Activated effector memory CD4-positive, alpha-beta T cell treated with anti-CD3 and anti-CD28 coated beads, Interleukin-2, amount 50 U/mL, for 16 hours (primary cell): ENCODE results near the gene RAB6D.
"Not testable (repeated sequence)": the region's sequence is repeated elsewhere in the genome, so short reads cannot be mapped to it uniquely, and the experiment has no call there.

ENCODE experiments used
- DNase-seq: peaks from one replicate; pipeline ENCODE4 v3.0.0-alpha.2; 2020

The RAB6D gene

DNA sequence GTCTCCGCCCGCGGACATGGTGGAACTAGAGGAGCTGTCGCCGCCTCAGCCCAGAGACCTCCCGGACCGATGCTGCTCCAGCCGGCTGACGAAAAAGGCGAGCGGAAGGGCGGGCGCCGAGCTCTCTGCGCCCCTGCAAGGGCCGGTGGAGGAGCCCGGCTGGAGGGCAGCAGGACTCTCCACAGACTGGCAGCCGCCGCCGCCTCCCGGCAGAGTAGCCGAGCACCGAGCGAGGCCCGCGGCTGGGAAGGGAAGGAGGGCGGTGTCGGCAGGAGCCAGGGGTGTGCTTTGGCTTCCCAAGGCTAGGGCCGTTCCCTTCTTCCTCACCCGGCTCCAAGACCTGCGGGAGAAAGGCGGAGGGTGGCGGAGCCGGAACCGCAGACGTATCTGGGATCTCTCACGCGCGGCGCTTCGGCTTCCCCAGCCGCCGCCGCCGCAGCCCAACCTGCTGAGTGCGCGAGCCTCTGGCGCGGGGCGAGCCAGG is at the start of gene RAB6D:
Gene RAB6D (minus strand): TSS at position 466 of the 484 bp plus-strand sequence. CDS start 448 bp downstream, at position 18.
- DNase-seq, result not testable (repeated sequence)

DNA sequence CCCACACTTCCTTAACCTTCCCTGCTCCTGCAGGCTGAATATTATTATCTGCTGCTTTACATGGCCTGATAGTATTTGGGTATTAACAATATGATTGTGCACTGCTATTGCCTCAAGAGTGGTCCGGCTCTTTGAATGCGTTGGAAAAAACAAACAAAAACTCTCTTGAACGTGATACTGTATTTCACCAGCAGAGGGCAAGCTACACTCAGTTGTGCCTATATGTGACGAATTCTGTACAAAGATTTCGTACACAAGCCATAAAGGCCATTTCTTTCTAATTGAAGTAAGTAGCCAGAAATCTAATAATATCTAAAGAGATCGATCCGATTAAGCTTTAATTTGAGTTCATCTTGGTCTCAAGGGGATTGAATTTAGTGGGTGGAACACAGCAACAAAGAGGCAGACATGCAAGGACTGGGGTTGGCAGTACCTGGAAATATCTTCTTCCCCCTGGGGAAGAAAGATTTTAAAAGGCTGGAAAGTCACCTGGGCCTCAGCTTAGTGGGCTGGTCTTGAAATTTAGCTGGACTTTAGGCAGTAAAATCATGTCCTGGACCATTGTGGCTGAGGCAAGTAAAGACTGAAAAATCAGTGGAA is 49.3 kb upstream of the RAB6D start:
- DNase-seq, result no peak

DNA sequence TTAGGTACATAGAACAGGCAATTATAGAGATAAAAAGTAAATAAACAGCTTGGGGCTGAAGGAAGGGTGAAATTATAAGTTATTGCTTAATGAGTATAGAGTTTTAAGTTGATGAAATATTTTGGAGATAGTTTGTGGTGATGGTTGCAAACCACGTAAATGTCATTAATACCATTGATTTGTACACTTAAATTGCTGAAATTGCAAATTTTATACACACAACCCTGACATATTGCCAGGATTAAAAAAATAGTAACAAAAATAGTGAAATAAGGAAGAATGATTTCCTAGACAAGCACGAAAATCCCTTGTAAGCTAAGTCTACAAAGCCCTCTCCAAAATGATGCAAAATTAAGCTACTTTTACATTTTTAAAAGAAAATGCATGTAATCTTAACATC is 46.2 kb upstream of the RAB6D start:
- no peak for DNase-seq

DNA sequence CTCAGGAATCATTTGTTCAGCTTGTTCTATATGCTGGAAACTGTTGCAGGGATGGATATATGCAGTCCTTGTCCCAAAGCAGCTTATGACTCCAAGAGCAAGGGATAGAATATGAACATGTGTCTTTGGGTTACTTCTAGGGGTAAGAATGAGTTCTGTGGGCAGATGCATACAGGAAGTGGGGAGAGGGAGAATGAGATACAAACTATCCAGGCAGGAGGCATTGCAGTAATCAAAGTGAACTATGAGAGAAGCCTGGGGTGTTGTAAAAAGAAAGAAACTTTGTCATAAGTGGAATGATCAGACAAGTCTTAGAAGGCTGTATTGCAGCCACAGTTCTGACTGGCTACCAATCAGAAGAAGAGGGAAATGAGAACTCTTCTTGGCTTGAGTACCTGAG is 44.8 kb upstream of the RAB6D start:
- DNase-seq, result no peak

DNA sequence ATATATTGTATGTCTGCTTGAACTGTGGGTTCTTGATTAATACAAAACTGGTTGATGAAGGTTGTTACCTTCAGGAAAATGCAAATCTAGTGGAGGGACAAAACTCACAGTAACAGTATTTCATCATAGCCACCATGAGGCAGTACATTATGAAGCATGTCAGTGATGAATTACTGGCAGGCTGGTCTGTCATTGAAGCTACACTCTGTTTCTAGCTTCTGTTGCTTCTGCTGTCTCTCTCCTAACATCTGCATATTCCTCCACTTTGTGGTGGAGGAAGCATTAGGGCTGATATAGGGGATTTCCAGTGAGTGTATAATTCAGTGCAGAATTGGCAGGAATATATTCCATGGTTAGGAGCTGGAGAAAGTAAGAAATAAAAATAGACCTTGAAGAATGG is 44.2 kb upstream of the RAB6D start:
- DNase-seq, result no peak

DNA sequence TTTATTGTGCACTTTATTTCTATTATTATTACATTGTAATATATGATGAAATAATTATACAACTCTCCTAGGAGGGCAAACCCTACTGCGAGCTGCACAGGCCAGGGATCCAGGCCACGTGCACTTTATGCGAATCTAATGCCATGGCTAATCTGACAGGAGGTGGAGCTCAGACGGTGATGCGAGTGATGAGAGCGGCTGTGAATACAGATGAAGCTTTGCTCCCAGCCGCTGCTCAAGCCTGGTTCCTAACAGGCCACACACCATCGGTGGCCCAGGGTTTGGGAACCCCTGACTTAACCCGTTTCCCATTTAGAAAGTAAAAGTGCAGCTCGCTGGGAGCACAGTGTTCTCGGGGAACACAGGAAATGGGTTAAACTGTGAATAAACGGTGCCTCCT is 40.8 kb upstream of the RAB6D start:
- DNase-seq, result no peak

DNA sequence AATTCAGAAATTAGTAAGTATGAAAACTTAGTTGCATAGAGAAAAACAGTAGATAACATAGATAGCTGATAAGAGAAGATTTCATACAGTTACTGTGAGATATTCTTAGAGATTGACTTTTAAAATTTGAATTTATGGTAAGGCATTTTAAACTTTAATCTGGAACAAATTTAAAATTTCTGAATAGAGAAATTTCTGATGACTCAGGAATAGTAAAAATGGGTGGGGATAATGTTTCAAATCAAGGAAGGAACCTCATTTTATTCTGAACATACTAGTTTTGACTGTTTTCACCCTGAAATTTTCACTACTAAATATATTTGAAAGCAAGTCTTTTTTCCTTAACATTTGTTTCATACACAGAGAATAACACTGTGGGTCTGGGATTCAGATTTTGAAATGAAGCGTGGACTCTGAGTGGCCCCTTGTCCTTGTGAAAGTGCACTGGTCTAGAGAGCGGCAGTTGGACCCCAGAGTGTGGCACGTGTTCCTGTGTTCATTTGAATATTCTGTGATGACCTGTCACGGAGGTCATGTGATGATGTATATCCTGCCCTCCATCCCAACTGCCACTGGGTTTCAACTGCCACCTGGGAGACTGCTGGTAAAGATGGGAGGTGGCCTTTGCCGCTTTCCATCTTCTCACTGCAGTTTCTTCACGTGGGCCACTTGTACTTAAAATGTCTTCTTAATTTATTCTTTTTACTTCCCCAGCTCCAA is 38.5 kb upstream of the RAB6D start:
- DNase-seq, result no peak

DNA sequence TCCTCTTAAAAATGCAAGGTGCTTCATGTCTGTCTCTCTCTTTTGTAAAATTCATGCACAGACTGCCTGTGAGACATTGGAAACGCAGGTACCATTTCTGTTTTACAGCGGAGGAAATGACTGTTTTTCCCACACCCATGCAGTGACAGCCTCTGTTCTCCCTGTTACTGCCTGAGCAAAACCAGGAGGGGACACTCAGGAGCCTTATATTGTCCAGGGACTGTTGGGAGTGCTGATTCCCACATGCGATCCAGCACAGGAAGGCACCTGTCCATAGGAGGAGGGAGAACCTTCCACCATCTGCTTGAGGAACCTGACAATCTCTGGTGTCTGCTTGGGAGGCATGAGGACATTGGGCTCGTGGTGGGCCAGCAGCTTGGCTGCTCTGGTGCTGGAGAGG is 36.9 kb upstream of the RAB6D start:
- DNase-seq, result no peak

DNA sequence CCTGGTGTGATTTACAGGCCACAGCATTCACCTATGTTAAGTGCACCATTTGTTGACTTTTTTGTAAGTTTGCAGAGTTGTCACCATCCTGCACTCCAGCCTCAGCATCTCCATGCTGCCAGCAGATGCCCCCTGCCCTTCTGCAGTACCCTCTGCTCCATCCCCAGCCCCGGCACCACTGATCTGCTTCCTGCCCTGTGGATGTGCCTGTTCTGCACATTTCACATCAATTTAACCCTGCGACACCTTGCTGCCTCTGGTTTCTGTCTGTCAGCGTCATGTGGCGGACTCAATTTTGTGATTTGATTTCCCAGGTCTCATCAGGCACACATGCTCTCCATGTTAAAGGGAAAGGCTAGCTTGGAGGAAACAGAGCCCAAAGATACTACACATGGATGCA is 36.5 kb upstream of the RAB6D start:
- DNase-seq, result not testable (repeated sequence)

DNA sequence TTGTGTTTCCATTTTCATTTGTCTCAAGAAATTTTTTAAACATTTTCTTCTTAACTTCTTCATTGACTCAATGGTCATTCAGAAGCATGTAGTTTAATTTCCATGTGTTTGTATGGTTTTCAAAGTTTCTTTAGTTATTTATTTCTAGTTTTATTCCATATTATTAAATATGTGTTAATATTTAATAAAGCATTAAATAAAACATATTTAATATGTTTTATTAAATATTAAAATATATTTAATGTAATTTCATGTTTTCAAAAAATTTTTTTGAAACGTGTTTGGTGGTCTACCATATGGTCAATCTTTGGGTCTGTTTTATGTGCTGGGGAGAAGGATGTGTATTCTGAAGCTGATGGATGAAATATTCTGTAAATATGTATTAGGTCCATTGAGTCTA is 32.2 kb upstream of the RAB6D start:
- DNase-seq, result not testable (repeated sequence)

DNA sequence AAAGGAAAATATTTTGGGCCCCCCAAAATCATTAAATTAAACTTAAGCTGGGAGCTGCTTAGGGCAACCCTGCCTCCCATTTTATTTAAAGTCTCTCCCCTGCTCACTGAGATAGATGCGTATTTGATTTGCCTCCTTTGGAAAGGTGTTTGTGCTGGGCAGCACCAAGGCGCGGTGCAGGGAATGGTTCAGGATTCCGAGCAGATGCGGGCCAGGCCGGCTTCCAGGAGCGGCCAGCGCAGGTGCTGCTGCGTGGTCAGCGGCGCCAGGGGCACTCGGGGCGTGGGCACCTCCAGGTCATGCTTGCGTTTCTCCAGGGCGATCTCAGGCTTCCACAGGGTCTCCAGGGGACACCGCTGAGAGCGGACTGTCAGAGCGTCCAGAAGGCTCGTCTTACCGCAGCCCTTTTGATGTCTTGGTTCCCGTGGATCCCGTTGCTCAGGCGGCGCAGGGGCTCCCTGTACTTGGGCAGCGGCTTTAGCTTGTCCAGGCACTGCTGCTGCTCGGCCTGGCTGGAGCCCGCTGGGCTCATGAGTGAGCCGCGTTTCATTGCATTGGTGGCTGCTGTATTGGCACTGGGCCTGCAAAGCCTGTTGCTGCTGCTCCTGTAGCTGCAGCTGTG is 31.2 kb upstream of the RAB6D start:
- not testable (repeated sequence) for DNase-seq

DNA sequence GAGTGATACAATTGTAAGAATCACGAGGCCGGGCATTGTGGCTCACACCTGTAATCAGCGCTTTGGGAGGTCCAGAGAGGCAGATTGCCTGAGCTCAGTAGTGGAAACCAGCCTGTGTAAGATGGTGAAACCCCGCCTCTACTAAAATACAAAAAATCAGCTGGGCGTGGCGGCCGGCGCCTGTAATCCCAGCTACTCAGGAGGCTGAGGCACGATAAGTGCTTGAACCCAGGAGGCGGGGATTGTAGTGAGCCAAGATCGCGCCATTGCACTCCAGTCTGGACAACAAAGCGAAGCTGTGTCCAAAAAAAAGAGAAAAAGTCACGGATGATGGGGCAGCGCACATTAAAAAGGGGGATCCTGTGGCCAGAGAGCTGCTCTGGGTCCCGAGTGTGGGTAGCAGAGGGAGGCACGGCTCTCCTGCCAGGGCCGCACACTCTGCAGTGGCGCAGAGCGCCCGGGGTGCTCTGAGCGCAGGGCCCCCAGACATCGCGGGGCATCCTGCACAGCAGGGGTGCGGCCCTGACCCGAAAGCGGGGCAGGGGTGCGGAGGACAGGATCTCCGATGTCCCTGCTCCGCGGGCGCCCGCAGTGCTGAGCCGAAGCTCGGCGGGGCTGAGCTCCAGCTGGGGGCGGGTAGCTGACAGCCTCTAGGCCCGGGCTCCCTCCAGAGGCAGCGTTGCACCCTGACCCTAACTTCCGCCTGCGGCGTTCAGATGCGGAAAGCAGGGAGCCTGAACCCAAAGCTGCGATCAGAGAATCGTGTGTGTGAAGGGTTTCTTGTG is 30.4 kb upstream of the RAB6D start:
- no peak for DNase-seq

DNA sequence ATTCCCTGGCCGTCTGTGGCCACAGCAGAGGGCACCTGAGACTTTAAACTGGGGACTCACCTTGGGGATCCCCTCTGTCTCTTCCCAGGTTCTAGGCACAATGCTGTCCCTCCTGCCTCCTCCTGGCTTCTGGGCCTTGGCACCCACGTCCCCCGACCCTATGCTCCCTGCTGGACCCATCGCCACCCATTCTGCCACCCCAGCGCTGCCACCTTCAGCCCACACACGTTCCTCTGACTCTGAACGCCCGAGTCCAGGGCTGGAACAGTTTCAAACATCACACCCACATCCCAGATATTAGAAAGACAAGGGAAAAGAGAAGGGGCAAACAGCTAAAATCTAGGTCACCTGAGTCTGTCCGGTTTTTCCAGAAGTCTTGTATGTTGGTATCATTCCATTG is 28.0 kb upstream of the RAB6D start:
- DNase-seq, result not testable (repeated sequence)

DNA sequence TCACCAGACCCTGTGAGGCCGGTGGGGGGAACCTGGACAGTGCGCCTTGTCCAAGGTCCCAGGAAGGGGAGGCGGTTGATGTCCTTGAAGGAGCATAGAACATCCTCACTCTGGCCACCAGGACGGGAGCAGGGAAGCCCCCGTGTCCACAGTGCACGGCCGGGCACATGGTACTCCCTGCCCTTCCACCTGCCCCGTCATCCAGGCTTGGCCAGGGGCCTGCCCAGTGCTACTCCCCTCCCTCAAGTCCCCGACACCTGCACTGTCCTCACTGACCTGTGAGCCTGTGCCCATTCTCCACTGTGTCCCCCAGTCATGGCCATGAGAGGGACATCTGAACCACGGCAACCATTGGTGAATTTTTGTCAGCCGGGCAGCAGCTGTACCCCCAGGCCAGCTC is 27.5 kb upstream of the RAB6D start:
- DNase-seq, result not testable (repeated sequence)

DNA sequence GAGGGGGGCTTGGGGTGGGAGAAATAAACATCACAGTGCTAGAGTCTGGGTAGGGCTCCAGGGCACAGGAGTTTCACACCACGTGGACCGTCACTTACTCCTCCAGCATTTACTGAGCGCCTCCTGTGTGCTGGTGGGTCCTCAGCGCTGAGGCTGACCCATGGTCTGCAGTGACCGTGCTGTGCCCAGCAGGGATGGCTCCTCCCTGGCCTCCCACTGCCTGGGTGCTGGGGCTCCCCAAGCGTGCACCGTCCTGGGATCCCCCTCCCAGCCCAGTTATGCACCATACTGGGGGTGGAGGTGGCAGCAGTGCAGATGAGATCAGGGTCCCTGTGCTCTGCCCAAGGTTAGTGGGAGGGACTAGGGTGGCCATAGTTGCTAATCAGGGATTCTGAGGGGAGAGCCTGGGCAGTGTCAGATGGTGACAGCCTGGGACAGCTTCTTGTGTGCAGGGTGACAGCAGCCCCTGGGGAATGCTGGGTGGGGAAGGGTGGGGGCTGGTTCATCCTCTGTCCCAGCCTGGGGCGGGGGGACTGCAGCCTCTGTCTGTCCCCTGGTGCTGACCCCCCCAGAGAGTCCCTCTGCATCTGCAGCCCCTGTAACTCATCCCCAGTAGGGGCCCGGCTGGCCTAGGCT is 26.6 kb upstream of the RAB6D start:
- not testable (repeated sequence) for DNase-seq

DNA sequence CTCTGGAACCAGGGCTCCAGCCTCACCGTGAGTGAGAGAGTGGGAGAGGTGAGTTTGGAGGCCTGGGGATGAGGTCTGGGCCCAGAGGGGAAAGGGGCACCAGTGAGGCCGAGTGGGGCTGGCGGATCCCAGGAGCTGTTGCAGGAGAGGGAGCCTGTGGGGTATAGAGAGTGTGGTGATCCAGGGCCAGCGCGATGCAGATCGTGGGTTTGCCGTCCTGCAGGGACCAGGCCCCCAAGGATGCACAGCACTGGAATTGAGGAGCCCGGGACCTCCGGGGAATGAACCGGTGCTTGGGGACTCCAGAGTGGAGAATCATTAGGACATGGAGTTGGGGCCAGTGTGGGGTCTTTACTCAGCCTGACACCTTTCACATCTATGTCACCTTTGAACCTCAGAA is 25.7 kb upstream of the RAB6D start:
- no peak for DNase-seq

DNA sequence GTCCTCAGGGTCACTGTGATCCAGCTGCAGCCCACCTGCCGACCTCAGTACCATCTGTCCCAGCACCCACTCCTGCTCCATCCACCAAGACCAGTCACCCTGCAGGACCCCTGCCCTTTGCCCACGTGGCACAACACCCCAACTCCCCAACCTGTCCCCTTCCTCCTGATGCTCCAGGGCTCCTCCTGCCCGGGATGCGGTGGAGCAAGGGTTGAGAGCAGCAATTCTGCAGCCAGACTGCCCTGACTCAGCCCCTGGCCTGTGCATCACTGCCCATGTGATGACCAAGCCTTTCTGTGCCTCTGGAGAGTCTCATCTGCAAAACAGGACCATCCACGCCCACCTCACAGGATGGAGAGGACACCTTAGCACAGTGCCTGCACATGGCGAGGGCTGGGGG is 24.9 kb upstream of the RAB6D start:
- not testable (repeated sequence) for DNase-seq

DNA sequence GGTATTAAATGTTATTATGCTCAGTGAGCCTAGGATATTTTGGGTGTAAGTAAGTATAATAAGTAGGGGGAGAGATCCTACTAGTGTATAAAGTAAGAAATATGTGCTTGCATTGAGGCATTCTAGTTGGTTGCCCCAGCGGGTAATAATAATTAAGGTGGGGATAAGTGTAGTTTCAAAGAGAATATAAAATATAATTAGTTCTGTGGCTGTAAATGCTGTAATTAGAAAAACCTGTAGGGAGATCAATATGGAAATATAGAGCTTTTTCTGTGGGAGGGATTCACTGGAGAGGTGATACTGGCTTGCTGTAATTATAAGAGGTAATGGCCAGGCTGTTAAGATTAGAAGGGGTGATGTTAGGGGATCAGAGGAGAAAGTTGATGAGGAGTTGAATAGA is 9.1 kb upstream of the RAB6D start:
- not testable (repeated sequence) for DNase-seq

DNA sequence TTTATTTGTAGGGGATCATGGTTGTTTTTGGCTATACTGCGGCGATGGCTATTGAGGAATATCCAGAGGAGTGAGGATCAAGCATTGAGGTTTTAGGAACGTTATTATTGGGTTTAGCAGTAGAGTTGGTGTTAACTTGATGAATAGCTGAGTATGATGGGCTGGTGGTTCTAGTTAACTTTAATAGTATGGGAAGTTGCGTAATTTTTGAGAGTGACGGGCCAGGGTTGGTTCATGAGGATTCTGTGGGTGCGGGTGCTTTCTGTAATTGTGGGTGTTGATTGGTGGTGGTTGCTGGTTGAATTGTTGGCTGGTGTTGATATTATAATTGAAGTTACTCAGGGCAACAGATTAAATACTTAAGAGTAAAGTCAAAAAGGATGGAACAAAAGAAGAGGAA is 6.0 kb upstream of the RAB6D start:
- no peak for DNase-seq

DNA sequence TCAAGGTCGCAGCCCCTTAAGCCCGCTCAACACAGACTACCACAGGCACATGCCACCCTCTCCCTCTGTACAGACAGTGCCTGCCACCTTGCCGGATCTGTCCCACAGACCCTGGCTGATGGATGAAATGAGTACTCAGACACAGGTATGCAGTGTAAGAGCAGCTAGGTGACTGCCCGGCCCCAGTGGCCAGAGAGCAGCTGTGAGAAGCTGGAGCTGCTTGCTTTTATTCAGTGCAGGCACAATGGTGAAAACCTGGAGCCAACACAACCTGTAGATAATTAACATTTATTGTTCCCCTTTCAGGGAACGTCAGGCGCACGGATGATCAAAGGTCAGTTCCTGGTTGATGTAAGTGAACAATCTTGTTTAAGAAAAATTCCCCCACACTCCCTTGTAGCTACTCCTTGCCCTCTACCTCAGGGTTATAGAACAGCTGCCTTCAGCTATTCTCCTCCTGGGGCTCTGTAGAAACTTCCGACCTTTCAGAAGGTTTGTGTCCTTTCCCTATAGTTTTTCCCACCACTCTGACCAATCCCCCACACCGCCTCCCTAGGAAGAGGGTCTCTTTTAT is 4.6 kb upstream of the RAB6D start:
- DNase-seq, result not testable (repeated sequence)

DNA sequence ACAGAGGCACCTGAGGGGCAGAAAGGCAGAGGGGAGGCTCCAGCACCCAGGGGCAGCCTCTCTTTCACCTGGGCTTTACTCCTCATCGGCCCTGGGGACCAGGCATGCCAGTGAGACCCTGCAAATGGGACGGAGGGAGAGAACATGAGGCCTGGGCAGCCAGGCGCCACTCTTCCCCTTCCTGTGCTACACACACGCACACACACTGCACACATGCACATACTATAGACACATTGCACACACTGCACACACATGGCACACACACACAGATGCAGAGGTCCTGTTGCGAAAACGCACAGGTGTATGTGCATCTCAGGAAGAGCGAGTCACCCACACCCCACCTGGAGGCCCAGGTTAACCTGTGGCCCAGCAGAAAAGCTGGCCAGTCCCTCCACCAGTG is 3.4 kb upstream of the RAB6D start:
- no peak for DNase-seq

DNA sequence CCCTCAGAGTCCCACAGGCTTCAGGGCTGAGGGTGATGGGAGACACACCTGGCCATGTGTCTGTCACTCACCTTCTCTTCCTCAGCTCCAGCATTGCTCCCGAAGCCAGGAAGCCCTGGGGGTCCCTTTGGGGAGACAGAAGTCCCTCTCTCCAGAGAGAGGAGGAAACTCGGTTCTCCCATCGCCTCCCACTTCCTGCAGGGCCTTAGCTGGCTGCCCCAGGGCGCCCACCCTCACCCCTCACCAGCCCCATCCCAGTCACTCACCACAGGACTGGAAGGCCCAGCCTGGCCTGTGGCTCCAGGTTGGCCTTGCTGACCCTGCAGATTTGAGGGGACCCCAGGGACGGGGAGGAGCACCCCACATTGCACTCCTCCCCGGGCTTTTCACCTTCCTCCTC is 2.7 kb upstream of the RAB6D start:
- no peak for DNase-seq

DNA sequence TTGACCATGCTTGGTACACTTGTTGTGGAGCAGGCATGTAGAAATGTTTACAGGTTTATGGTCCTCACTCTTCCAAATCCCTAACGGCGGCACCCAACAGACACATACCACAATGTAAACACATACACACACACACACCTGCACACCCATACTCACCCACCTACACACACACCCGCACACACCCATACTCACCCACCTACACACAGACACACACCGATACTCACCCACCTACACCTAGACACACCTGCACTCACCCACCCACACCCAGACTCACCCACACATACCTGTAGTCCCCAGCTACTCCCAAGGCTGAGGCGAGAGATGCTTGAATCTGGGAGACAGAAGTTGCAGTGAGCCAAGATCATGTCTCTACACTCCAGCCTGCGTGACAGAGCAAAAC is 1.5 kb upstream of the RAB6D start:
- no peak for DNase-seq
